Psoas muscle (tissue), 8 donors: ENCODE data around the gene FOXN3. TPM values are rescaled to one million over a fixed set of nuclear protein-coding genes. Genes with fewer than 3 reads are reported as not detected.

Experiments
- ATAC-seq, 4 donors: fragments of 200-7000 bp; cut with Tn5 transposase; one replicate each; pipeline ENCODE4 v1.9.1; 2020; ENCODE audit warnings: moderate library complexity in 3 of 4, mild to moderate bottlenecking in 2 of 4
- DNase-seq, 2 donors: peaks; one replicate each; pipeline ENCODE4 v3.0.0-alpha.2; 2020
- H3K27ac ChIP-seq: fragments of 200-600 bp; one replicate; pipeline ENCODE4 v1.8.0; 2022
- H3K27me3 ChIP-seq, 3 donors: fragments of 200-600 bp in 1 of 3; one replicate each; pipeline versions ENCODE4 v1.6.1 to v1.8.0; 2013 to 2022; ENCODE audit warnings: low read length in 2 of 3, mild to moderate bottlenecking in 2 of 3, moderate library complexity in 1 of 3; ENCODE audit not compliant: insufficient read depth in 3 of 3
- H3K36me3 ChIP-seq, 2 donors: fragments of 200-600 bp in 1 of 2; one replicate each; pipeline versions ENCODE4 v1.6.1 to v1.8.0; 2013 to 2022; ENCODE audit warnings: low read depth in 1 of 2, mild to moderate bottlenecking in 1 of 2, moderate library complexity in 1 of 2; ENCODE audit not compliant: insufficient read depth in 1 of 2
- H3K4me1 ChIP-seq: fragments of 200-600 bp; one replicate; pipeline ENCODE4 v1.8.0; 2022
- H3K4me3 ChIP-seq: fragments of 200-600 bp; one replicate; pipeline ENCODE4 v1.8.0; 2022; ENCODE audit warnings: mild to moderate bottlenecking
- H3K9me3 ChIP-seq: fragments of 200-600 bp; one replicate; pipeline ENCODE4 v1.8.0; 2022
- CTCF ChIP-seq: fragments of 200-600 bp; IDR thresholded peaks from one replicate; pipeline ENCODE4 v1.8.0; 2022; ENCODE audit warnings: antibody characterized with exemption
- WGBS, 3 donors: extraction: QIAGEN DNeasy Blood & Tissue Kit; methylation state at CpG; one replicate each; pipeline versions ENCODE4 v1.1.6 to v1.1.7; 2013; 5-methylcytosine and 5-hydroxymethylcytosine counted together
- intact Hi-C, 2 donors: fragments of 100-400 bp; cut with DNase I; formaldehyde crosslinking; loops; one replicate each; pipeline versions ENCODE4 v1.11.0 to v1.14.2; 2022
- polyA plus RNA-seq, 3 donors: library from polyadenylated mRNA; stranded (reverse); fragments of 200-250 nt; gene quantifications; one replicate each; pipeline ENCODE4 v1.2.3, GENCODE V29; 2013
- total RNA-seq, 4 donors: library from RNA; stranded (reverse); fragmentation: NEBNext Ultra II Directional in 2 of 4; extraction: Animal tissue kit (Norgen Biotek cat#: 25700) in 2 of 4; gene quantifications; one replicate each; pipeline versions ENCODE4 v1.2.1 to v1.2.4, GENCODE V29; 2021 to 2023
- donor health status: healthy with polysubstance abuse.
- donor health status: DM: no; HTN: no; CAD: no; lungs with moderate emphysema.
- donor health status: Bipolar disorder and iron deficiency.
- donor health status: healthy.
- donor health status: DM: yes; HTN: yes; CAD: no.
- donor health status: DM: no; HTN: no; CAD: no.
- donor health status: DM: no; HTN: no; CAD: no.
- donor health status: DM: yes; HTN: yes; CAD: no.

The FOXN3 gene
- total and polyA plus RNA-seq, 7 donors: 10.1 to 123 (median 73.6) TPM

- no peak for ATAC-seq
- Histone ChIP-seq H3K4me3 (no peak overlapping the region), H3K27ac (no peak overlapping the region), H3K4me1 (peaks cover 25% of the 10 kb centered on the region), H3K27me3 (no peaks in the 10 kb centered on the region), H3K36me3 (no peaks in the 10 kb centered on the region), H3K9me3 (no peaks in the 10 kb centered on the region)
- no peak for DNase-seq
- 94 to 100% (median 96%) methylated on average over 1 of the region's 1 CpG for WGBS, 3 donors
- TF ChIP-seq CTCF: no peak
- intact Hi-C loops: no loop called here
Observed at GRCh38 chr14:89249972-89250654, 166.9 kb downstream of the FOXN3 start.

- WGBS, 3 donors: 39 to 56% (median 41%) methylated on average over 7 of the region's 7 CpGs
- peaks cover 25% of the 10 kb centered on the region for H3K4me1 ChIP-seq
- intact Hi-C loops: no loop called here
- H3K36me3 ChIP-seq: no peaks in the 10 kb centered on the region
- no peaks in the 10 kb centered on the region for H3K27me3 ChIP-seq
- ATAC-seq (no peak), DNase-seq (no peak)
- H3K9me3 ChIP-seq: no peaks in the 10 kb centered on the region
- H3K27ac ChIP-seq: no peak overlapping the region
- H3K4me3 ChIP-seq: no peak overlapping the region
- no peak for TF ChIP-seq CTCF
Observed at GRCh38 chr14:89249065-89249695, 167.9 kb downstream of the FOXN3 start.

GRCh38 chr14:89248411-89249064 lies 168.5 kb downstream of the FOXN3 start:
- intact Hi-C loops: no loop called here
- WGBS, 3 donors: 71 to 74% (median 72%) methylated on average over 5 of the region's 5 CpGs
- TF ChIP-seq CTCF: no peak
- Histone ChIP-seq H3K4me1 (peaks cover 29% of the 10 kb centered on the region), H3K27me3 (no peaks in the 10 kb centered on the region), H3K9me3 (no peaks in the 10 kb centered on the region), H3K36me3 (no peaks in the 10 kb centered on the region), H3K27ac (no peak overlapping the region), H3K4me3 (no peak overlapping the region)
- ATAC-seq: no peak
- DNase-seq: no peak

GRCh38 chr14:89247457-89248122 lies 169.4 kb downstream of the FOXN3 start:
- WGBS, 3 donors: 93 to 99% (median 95%) methylated on average over 3 of the region's 3 CpGs
- no peak for TF ChIP-seq CTCF
- ATAC-seq (no peak), DNase-seq (no peak)
- Histone ChIP-seq H3K27me3 (no peaks in the 10 kb centered on the region), H3K27ac (no peak overlapping the region), H3K4me1 (peaks cover 25% of the 10 kb centered on the region), H3K4me3 (no peak overlapping the region), H3K9me3 (no peaks in the 10 kb centered on the region), H3K36me3 (no peaks in the 10 kb centered on the region)
- intact Hi-C loops: no loop called here
